ENCODE results near the gene MAGI1.

GRCh38 chr3:65334045-65334665 is 704.6 kb downstream of the MAGI1 start:
- TF ChIP-seq EGR1 (IDR thresholded peaks at IDR 0.05; ENCODE audit: low read depth) (no peak), CEBPB (IDR thresholded peaks at IDR 0.05; ENCODE audit: low read depth) (no peak), CTCF (IDR thresholded peaks at IDR 0.05 in 2 of 3, conservative IDR thresholded peaks at IDR 0.05 in 1 of 3; ENCODE audit: borderline replicate concordance in 1 of 3, insufficient read depth in 1 of 3, low read depth in 2 of 3, low read length in 2 of 3) (peak in 2 of 3 experiments; percentile 31 to 36; a peak in 3 of 6 replicates), POLR2AphosphoS5 (IDR thresholded peaks at IDR 0.05; ENCODE audit: low read depth, low read length) (no peak), FOSL1 (IDR thresholded peaks at IDR 0.05; ENCODE audit: low read depth) (no peak), EZH2phosphoT487 (IDR thresholded peaks at IDR 0.05; ENCODE audit: borderline replicate concordance) (no peak), RAD21 (IDR thresholded peaks at IDR 0.05; ENCODE audit: low read depth) (peak; percentile 54), POLR2A (IDR thresholded peaks at IDR 0.05; ENCODE audit: borderline replicate concordance, extremely low read depth, insufficient read depth, insufficient read length) (no peak), ZBTB33 (IDR thresholded peaks at IDR 0.05; ENCODE audit: extremely low read depth, insufficient replicate concordance, low read length) (no peak)
- TF ChIP-seq, protein P1, sequence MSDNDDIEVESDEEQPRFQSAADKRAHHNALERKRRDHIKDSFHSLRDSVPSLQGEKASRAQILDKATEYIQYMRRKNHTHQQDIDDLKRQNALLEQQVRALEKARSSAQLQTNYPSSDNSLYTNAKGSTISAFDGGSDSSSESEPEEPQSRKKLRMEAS (IDR thresholded peaks at IDR 0.05), result no peak
